Measurements from ENCODE around the gene CCDC91. TPM values are rescaled to one million over a fixed set of nuclear protein-coding genes. Genes with fewer than 3 reads are reported as not detected.
"Not testable (repeated sequence)": the region's sequence is repeated elsewhere in the genome, so short reads cannot be mapped to it uniquely, and the experiment has no call there.

Gene CCDC91
- total and polyA plus RNA-seq, 5 experiments from 2014 or later = 57.7 to 84.6 (median 73.5) TPM

GRCh38 chr12:28189784-28190320 lies 404 bp upstream of the CCDC91 start:
- peaks cover 28 to 61% (median 57%) of the 10 kb centered on the region in 4 donors for H3K4me1 Mint-ChIP-seq
- DNase-seq = peak in 1 of 10 donors; percentile 13
- peaks cover 0 to 23% (median 2%) of the 10 kb centered on the region in 9 donors for H3K9me3 Mint-ChIP-seq

GRCh38 chr12:28191051-28192048 lies 1.1 kb downstream of the CCDC91 start:
- Mint-ChIP-seq H3K4me3 (peak overlapping the region; percentile 95 to 99 (median 96)), H3K36me3 (peaks cover 18 to 30% (median 25%) of the 10 kb centered on the region in 3 donors), H3K4me1 (peaks cover 30 to 73% (median 69%) of the 10 kb centered on the region in 4 donors), H3K27ac (peak overlapping the region; percentile 92 to 100 (median 100)), H3K27me3 (no peaks in the 10 kb centered on the region), H3K9me3 (peaks cover 0 to 23% (median 6%) of the 10 kb centered on the region in 9 donors)
- DNase-seq (peak; percentile 7 to 77 (median 43)), ATAC-seq (peak; percentile 28 to 34)
- POLR2A ChIA-PET = interaction anchor here (0.8 to 2.7 kb wide), 9 partner anchors 8 to 1190 kb away, joined by 3 to 13 read pairs (median 4); partner anchors contain the start of genes ERGIC2, KLHL42 and MANSC4

More at GRCh38 chr12:28189784-28190320, 404 bp upstream of the CCDC91 start:
- POLR2A ChIA-PET = interaction anchor here (2.7 kb wide), 1 partner anchor 410 kb away, joined by 13 read pairs; the partner anchor contains the start of genes KLHL42 and MANSC4
- ATAC-seq = no peak
- Mint-ChIP-seq H3K4me3 (peak overlapping the region; percentile 95 to 99 (median 96)), H3K27ac (peak overlapping the region; percentile 92 to 100 (median 100)), H3K27me3 (no peaks in the 10 kb centered on the region), H3K36me3 (peaks cover 12 to 30% (median 21%) of the 10 kb centered on the region in 3 donors)

- Mint-ChIP-seq H3K4me1 (peaks cover 33 to 75% (median 72%) of the 10 kb centered on the region in 4 donors), H3K4me3 (peak overlapping the region in 9 of 10 donors; percentile 55 to 99 (median 96))
Observed at GRCh38 chr12:28192125-28192524, 1.9 kb downstream of the CCDC91 start.

GRCh38 chr12:28194621-28195020 lies 4.4 kb downstream of the CCDC91 start:
- Mint-ChIP-seq H3K36me3 (peaks cover 18 to 30% (median 28%) of the 10 kb centered on the region in 3 donors), H3K9me3 (peaks cover 0 to 12% (median 6%) of the 10 kb centered on the region in 9 donors), H3K4me3 (peak overlapping the region in 1 of 10 donors; percentile 10), H3K4me1 (peaks cover 32 to 67% (median 63%) of the 10 kb centered on the region in 4 donors), H3K27ac (peak overlapping the region in 1 of 10 donors; percentile 38)
- H3K27me3 Mint-ChIP-seq, POLR2A ChIA-PET, DNase-seq, ATAC-seq: not testable (repeated sequence)

More at GRCh38 chr12:28192125-28192524, 1.9 kb downstream of the CCDC91 start:
- Mint-ChIP-seq H3K9me3 (peaks cover 0 to 19% (median 6%) of the 10 kb centered on the region in 9 donors), H3K36me3 (peaks cover 16 to 26% (median 25%) of the 10 kb centered on the region in 3 donors), H3K27ac (peak overlapping the region; percentile 40 to 100 (median 99)), H3K27me3 (no peaks in the 10 kb centered on the region)
- no peak for DNase-seq
- POLR2A ChIA-PET = no interaction called here
- ATAC-seq = no peak

GRCh38 chr12:28201136-28201535 lies 10.9 kb downstream of the CCDC91 start:
- H3K4me3 Mint-ChIP-seq, DNase-seq, H3K27ac Mint-ChIP-seq, ATAC-seq, H3K27me3 Mint-ChIP-seq, POLR2A ChIA-PET, H3K9me3 Mint-ChIP-seq: not testable (repeated sequence)
- Mint-ChIP-seq H3K4me1 (peaks cover 19 to 45% (median 42%) of the 10 kb centered on the region in 4 donors), H3K36me3 (peaks cover 12 to 22% (median 17%) of the 10 kb centered on the region in 3 donors)

GRCh38 chr12:28202374-28203130 lies 12.3 kb downstream of the CCDC91 start:
- Mint-ChIP-seq H3K4me1 (peaks cover 13 to 38% (median 34%) of the 10 kb centered on the region in 4 donors), H3K27ac (no peak overlapping the region), H3K9me3 (peaks cover 1 to 9% (median 5%) of the 10 kb centered on the region in 9 donors), H3K36me3 (peaks cover 12 to 32% (median 17%) of the 10 kb centered on the region in 3 donors), H3K27me3 (no peaks in the 10 kb centered on the region), H3K4me3 (peak overlapping the region in 2 of 10 donors; percentile 7 to 20)
- DNase-seq = no peak
- POLR2A ChIA-PET = no interaction called here
- ATAC-seq = no peak

- H3K27ac Mint-ChIP-seq = no peak overlapping the region
- H3K27me3 Mint-ChIP-seq = no peaks in the 10 kb centered on the region
- ATAC-seq (no peak), DNase-seq (no peak)
- H3K36me3 Mint-ChIP-seq = peaks cover 18 to 56% (median 42%) of the 10 kb centered on the region in 3 donors
- H3K4me3 Mint-ChIP-seq = no peak overlapping the region
- peaks cover 16 to 37% (median 29%) of the 10 kb centered on the region in 4 donors for H3K4me1 Mint-ChIP-seq
- H3K9me3 Mint-ChIP-seq = peaks cover 0 to 9% (median 5%) of the 10 kb centered on the region in 9 donors
- POLR2A ChIA-PET = interaction anchor here (1.4 kb wide), 1 partner anchor 19 kb away, joined by 5 read pairs; no protein-coding TSS in a partner anchor
Observed at GRCh38 chr12:28209782-28210181, 19.5 kb downstream of the CCDC91 start.

- H3K36me3 Mint-ChIP-seq = peaks cover 16 to 47% (median 42%) of the 10 kb centered on the region in 3 donors
- peaks cover 0 to 9% (median 4%) of the 10 kb centered on the region in 9 donors for H3K9me3 Mint-ChIP-seq
- no peaks in the 10 kb centered on the region for H3K27me3 Mint-ChIP-seq
- no peak for ATAC-seq
- no peak overlapping the region for H3K4me3 Mint-ChIP-seq
- no peak overlapping the region for H3K27ac Mint-ChIP-seq
- peaks cover 10 to 37% (median 29%) of the 10 kb centered on the region in 4 donors for H3K4me1 Mint-ChIP-seq
- DNase-seq = no peak
- POLR2A ChIA-PET = no interaction called here
Observed at GRCh38 chr12:28212182-28212581, 21.9 kb downstream of the CCDC91 start.

GRCh38 chr12:28215021-28215420 lies 24.8 kb downstream of the CCDC91 start:
- no peak for ATAC-seq
- no peak for DNase-seq
- no peak overlapping the region for H3K27ac Mint-ChIP-seq
- POLR2A ChIA-PET = no interaction called here
- H3K36me3 Mint-ChIP-seq = peaks cover 17 to 39% (median 37%) of the 10 kb centered on the region in 3 donors
- H3K27me3 Mint-ChIP-seq = no peaks in the 10 kb centered on the region
- peaks cover 15 to 46% (median 35%) of the 10 kb centered on the region in 4 donors for H3K4me1 Mint-ChIP-seq
- H3K9me3 Mint-ChIP-seq = peaks cover 0 to 14% (median 4%) of the 10 kb centered on the region in 9 donors
- no peak overlapping the region for H3K4me3 Mint-ChIP-seq

- POLR2A ChIA-PET = no interaction called here
- ATAC-seq = no peak
- DNase-seq = no peak
- H3K27me3 Mint-ChIP-seq = no peaks in the 10 kb centered on the region
- no peak overlapping the region for H3K27ac Mint-ChIP-seq
- peaks cover 0 to 11% (median 4%) of the 10 kb centered on the region in 9 donors for H3K9me3 Mint-ChIP-seq
- H3K36me3 Mint-ChIP-seq = peaks cover 15 to 35% (median 31%) of the 10 kb centered on the region in 3 donors
- H3K4me3 Mint-ChIP-seq = no peak overlapping the region
- H3K4me1 Mint-ChIP-seq = peaks cover 16 to 53% (median 39%) of the 10 kb centered on the region in 4 donors
Observed at GRCh38 chr12:28216016-28216415, 25.8 kb downstream of the CCDC91 start.

- H3K4me1 Mint-ChIP-seq = peaks cover 23 to 64% (median 56%) of the 10 kb centered on the region in 4 donors
- peaks cover 0 to 11% (median 4%) of the 10 kb centered on the region in 9 donors for H3K9me3 Mint-ChIP-seq
- ATAC-seq = peak in 1 of 2 donors; percentile 33
Observed at GRCh38 chr12:28217805-28218204, 27.5 kb downstream of the CCDC91 start.

More at GRCh38 chr12:28217805-28218204, 27.5 kb downstream of the CCDC91 start:
- no peak for DNase-seq
- peak overlapping the region in 3 of 10 donors; percentile 2 to 39 (median 9) for H3K27ac Mint-ChIP-seq
- peaks cover 15 to 20% (median 18%) of the 10 kb centered on the region in 3 donors for H3K36me3 Mint-ChIP-seq
- POLR2A ChIA-PET = no interaction called here
- no peaks in the 10 kb centered on the region for H3K27me3 Mint-ChIP-seq
- no peak overlapping the region for H3K4me3 Mint-ChIP-seq
